ENCODE data around the gene CIB4. TPM values are rescaled to one million over a fixed set of nuclear protein-coding genes. Genes with fewer than 3 reads are reported as not detected.

Gene CIB4
- total RNA-seq, 1 experiment from 2014 or later: not detected

DNA sequence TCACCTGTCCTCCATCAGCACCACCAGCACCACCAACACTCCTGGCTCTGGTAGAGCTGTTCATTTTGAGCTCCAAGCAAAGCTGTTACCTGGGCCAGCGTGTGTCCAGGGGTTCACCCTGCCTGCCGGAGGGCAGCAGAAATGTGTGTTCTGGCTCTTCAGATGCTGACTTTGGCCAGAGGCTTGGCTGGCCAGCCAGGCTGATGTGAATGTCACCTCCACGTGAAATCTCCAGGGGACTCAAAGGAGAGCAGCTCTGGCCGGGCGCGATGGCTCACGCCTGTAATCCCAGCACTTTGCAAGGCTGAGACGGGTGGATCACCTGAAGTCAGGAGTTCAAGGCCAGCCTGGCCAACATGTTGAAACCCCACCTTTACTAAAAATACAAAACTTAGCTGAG lies 33.5 kb downstream of the CIB4 start:
- no peak for DNase-seq (ENCODE audit: low spot score)

- peak; percentile 68 for DNase-seq (ENCODE audit: low spot score)
Observed at GRCh38 chr2:26606847-26607190, 34.3 kb downstream of the CIB4 start.

DNA sequence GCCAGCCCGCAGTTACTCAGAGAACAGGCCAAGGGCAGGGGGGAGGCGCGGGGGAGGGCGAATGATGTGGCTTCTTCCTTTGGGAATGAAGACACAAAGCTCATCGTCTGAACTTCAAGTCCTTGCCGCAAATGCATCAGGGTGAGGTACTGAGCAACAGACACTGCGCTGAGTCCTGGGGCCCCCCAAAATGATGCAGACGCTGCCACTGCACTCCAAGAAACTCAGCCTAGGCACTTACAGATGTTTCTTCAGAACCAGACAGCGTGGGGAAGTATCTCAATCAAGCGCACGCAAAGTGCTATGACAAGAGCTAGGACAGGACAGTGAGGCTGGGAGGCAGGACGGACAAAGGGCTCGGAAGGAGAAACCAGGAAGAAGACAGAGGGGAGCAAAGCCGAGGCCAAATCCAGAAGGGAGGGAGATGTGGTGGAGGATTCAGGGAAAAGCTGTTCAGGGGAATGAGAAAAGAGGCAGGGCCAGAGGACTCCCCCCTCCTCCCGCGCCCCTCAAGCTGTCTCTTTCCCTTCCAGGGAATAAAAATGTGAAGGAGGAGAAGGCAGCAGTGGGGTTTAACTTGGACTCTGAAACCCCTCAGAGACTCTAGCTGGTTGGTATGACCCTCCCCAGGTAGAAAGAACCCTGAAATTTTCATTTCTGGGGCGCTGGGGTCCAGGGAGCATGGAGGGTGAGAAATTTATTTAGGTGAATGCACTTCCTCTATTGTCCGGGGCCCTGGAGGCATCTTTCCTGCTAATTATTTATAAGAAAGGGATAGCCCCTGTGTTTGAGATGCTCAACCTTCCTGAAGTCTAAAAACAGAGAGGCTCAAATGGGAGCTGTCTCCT lies 34.9 kb downstream of the CIB4 start:
- DNase-seq (ENCODE audit: low spot score): no peak

DNA sequence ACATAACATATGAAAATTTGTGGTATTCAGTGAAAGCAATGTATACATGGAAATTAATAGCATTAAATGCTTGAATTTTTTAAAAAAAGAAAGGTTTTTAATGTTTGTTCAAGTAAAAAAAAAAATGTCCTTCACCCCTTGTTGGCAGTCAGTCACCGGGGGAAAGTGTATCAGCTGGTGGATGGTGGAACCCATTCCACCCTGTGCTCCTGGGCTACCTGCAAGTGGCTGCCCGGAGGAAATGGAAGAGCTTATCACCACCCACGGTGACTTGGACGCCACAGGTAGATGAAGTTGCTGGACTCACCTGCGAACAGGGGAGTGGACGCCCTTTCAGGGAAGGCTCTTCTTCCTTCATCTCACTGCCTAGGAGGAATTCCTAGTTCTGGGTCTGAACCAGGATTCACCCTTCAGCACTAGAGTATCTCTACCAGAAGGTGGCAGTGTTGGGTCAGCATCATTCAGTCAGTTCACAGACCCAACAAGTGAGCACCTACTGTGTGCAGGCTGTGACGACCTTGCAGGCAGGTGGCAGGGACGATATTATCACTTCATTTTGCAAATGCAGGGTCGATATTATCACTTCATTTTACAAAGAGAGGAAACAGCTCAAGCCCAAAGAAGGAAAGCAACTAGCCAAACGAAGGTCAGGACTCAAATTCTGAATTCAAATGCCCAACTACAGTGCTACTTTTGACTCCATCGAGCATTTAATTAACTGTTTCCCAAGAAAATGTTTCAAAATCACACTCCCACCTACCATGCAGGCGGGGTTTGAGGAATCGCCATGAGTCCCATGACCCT lies 35.8 kb downstream of the CIB4 start:
- peak; percentile 78 for DNase-seq (ENCODE audit: low spot score)

DNA sequence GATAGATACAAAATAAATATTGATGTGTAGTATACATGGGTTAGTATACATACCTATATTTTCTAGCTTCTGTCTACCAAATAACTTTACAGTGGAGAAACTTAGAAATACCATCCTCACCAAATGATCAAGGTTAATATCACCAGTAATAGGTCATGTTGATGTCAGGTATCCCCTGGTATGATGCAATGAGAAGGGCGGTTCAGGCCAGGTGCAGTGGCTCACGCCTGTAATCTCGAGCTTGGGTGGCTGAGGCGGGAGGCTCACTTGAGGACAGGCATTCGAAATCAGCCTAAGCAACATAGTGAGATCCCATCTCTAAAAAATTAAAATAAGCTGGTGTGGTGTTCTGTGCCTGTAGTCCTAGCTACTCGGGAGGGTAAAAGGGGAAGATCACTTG lies 38.6 kb downstream of the CIB4 start:
- no peak for DNase-seq (ENCODE audit: low spot score)

DNA sequence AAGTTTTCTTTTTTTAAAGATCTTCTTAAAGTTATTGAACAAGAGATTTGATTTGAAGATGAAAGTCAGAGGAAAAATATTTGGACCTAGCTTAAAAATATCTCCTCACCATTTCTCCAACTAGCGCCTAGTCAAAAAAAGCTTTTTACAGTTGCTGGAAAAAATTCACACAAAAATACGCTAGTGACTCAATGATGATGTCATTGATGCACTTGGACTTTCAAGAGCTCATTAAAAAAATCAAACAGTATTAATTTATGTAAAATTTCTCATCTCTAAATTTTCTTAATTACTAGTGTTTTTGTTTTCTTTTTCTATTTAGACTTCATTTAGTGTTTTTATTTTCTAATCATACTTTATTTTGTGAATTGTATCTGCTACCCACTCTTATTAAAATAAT lies 41.8 kb downstream of the CIB4 start:
- no peak for DNase-seq (ENCODE audit: low spot score)

GRCh38 chr2:26598996-26599373 lies 42.2 kb downstream of the CIB4 start:
- DNase-seq (ENCODE audit: low spot score): no peak

- no peak for DNase-seq (ENCODE audit: low spot score)
Observed at GRCh38 chr2:26598336-26598995, 42.7 kb downstream of the CIB4 start.

DNA sequence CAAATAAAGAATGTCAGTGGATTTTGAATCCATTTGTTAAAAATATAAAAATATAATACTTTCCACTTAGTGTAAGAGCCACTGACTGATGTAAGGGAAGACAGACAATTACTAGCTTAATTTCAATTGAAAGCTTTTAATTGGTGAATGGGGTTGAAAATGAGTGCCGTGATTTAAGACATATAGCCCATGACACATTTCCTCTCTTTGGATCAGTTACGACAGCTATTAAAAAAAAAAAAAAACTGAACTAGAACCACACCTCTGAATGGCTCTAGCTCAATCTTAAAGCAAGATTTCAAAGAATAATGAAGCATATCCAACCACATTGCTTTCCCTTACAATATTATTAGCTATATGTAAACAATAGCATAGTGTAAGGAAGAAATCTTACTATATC lies 44.0 kb downstream of the CIB4 start:
- no peak for DNase-seq (ENCODE audit: low spot score)

DNA sequence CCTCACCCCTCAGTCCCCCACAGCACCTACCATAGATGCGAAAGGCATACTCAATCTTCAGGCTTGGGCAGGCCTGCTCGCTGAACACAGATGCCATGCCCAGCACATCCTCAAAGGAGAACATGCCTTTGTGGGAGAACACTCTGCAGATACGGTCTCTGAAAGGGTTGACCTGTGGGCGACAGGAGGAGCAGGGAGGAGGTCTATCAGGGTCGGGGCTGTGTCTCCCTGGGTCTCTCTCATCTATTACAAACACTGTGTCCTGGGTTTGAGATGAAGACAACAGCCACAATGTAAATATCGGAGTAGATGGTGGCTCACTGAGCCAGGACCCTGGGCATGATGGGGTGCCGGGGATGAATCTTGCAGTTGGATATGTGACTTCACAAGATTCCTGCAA lies 46.0 kb downstream of the CIB4 start:
- no peak for DNase-seq (ENCODE audit: low spot score)

DNA sequence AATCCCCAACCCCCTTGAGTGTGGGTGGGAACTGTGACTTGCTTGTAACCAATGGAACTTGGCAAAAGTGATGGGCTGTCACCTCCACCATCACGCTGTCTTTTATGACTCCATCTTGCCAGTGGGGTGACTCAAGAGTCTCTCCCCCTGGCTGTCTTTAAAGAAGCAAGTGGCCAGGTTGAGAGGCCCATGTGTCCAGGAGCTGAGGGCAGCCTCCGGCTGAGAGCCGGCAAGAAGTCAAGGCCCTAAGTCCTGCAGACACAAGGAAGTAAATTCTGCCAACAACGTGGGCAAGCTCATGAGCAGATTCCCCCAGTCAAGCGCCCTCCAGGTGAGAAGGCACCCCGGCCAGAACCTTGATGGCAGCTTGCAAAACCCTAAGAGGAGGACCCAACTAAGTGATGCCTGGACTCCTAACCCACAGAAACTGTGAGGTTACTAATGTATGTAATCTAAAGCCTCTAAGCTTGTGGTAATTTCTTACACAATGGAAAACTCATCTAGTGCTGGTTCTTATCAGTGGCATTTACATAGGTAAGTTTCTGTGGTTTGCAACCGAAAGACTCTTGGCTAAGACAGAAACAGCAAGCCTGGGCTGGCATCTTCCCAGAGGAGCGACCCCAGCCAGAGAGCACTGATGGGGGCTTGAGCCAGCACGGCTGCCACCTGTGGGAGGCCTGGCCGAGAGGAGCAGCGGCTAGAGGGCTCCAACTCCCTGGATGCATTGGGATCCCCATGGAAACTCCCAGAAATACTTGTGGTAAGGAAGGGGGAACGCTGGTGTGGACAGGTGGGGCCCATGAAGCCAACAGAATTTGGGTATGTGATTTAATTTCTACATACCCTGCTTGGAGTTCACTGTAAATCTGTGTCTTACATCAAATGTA lies 49.3 kb downstream of the CIB4 start:
- DNase-seq (ENCODE audit: low spot score): no peak

- DNase-seq (ENCODE audit: low spot score): no peak
Observed at GRCh38 chr2:26590980-26591618, 50.1 kb downstream of the CIB4 start.

GRCh38 chr2:26590508-26590907 lies 50.7 kb downstream of the CIB4 start:
- DNase-seq (ENCODE audit: low spot score): no peak

DNA sequence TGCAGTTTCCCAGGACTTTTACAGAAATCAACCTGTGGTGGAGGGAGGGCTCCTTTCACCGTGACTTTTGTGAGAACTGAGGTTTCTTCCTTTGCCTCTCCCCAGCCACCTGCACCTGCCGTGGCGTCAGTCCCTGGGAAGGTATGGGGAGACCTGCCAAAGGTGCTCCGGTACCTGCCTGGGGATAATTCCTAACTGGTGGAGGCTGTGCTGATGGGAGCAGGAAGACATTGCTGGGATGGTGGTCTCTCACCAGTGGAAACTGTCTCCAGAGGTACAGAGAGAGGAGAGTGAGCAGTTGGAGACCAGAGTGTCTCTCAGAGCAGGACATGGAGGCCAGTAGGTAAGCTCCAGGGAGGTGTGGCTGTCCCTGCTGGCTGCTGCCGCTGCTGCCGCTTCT lies 52.6 kb downstream of the CIB4 start:
- DNase-seq (ENCODE audit: low spot score): no peak

DNA sequence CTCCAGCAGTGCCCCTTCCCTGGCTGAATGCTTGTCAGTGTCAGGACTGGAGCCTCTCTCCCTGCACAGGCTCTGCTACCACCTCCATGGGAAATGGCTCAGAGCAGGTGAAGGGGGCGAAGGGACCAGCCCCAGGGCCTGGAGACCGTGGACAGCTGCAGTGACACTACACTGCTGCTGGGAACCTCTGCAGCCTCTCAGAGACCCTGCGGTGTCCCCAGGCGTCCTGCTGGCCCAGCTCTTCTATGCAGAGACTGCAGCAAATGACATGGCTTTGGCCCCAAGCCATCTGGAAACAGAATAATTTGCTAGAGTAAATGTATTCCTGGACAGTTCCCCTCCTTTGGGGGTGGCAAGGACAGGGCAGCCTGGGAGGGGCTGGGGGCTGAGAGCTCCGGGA lies 53.2 kb downstream of the CIB4 start:
- DNase-seq (ENCODE audit: low spot score): no peak

DNA sequence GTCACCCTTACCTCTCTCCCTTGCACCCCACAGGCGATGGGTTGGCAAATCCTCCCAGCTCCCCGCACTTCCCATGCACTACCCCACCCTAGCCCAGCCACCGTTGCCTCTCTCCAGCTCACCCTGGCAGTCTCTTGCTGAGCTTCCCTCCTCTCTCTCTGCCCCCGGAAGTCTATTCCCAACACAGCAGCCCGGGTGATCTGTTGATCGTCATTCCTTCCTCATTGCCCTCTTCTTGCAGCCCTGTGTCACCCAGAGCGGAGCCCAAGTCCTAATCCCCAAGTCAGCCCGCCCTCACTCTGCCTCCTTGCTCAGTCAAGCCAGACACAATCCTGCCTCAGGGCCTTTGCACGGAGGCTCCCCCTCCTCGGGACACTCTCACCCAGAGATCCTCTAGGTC lies 55.2 kb downstream of the CIB4 start:
- no peak for DNase-seq (ENCODE audit: low spot score)

GRCh38 chr2:26585100-26585499 lies 56.1 kb downstream of the CIB4 start:
- DNase-seq (ENCODE audit: low spot score): no peak

DNA sequence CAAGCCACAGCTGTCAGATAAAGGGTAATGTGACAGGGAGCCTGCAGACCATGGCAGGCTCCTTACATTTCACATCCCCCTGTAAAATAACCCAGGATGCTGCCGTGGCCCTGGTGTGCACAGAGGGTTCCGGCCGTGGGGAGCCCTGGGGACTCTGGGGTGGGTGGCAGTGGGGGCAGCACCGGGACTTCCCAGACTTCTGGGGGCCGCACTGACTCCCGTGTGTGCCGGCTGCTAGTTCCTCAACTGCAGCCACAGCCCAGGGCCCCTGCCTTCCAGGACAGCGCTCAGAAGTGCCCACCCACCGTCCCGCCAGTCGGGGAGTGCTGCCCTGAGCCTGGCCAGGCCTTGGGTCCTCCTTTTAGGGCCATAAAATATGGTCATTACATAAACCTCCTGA lies 56.5 kb downstream of the CIB4 start:
- DNase-seq (ENCODE audit: low spot score): no peak

DNA sequence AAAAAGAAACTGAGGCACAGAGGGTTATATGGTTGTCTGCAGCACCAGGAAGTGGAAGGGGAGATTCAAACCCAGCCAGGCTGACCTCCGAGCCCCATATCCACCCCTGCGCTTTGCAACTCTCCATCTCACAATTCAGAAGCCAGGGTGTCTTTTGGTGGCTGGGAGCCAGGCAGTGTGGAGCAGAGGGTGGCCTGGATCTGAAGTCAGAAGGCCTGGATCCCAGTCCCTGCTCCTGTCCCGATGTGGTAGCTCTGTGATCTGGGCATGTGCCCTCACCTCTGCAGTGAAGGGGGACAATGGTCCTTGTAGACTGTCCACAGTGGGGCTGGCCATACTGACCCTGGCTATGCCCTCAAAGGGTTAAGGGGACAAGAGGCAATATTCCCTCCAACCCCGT lies 57.0 kb downstream of the CIB4 start:
- no peak for DNase-seq (ENCODE audit: low spot score)

- no peak for DNase-seq (ENCODE audit: low spot score)
Observed at GRCh38 chr2:26583381-26583911, 57.7 kb downstream of the CIB4 start.

- no peak for DNase-seq (ENCODE audit: low spot score)
Observed at GRCh38 chr2:26582890-26583289, 58.3 kb downstream of the CIB4 start.

Data from HT-29 (cell line).